ENCODE results near the gene ANKRD33. TPM values are rescaled to one million over a fixed set of nuclear protein-coding genes. Genes with fewer than 3 reads are reported as not detected.

The ANKRD33 gene
- total and polyA plus RNA-seq, 2 of the 8 experiments (the other 6 are each of a cell fraction or from before 2014, with no cell fraction given), result 0.41 to 0.53 TPM

GRCh38 chr12:51845482-51845881 is 42.4 kb upstream of the ANKRD33 start (continued):
- TF ChIP-seq, protein P1, sequence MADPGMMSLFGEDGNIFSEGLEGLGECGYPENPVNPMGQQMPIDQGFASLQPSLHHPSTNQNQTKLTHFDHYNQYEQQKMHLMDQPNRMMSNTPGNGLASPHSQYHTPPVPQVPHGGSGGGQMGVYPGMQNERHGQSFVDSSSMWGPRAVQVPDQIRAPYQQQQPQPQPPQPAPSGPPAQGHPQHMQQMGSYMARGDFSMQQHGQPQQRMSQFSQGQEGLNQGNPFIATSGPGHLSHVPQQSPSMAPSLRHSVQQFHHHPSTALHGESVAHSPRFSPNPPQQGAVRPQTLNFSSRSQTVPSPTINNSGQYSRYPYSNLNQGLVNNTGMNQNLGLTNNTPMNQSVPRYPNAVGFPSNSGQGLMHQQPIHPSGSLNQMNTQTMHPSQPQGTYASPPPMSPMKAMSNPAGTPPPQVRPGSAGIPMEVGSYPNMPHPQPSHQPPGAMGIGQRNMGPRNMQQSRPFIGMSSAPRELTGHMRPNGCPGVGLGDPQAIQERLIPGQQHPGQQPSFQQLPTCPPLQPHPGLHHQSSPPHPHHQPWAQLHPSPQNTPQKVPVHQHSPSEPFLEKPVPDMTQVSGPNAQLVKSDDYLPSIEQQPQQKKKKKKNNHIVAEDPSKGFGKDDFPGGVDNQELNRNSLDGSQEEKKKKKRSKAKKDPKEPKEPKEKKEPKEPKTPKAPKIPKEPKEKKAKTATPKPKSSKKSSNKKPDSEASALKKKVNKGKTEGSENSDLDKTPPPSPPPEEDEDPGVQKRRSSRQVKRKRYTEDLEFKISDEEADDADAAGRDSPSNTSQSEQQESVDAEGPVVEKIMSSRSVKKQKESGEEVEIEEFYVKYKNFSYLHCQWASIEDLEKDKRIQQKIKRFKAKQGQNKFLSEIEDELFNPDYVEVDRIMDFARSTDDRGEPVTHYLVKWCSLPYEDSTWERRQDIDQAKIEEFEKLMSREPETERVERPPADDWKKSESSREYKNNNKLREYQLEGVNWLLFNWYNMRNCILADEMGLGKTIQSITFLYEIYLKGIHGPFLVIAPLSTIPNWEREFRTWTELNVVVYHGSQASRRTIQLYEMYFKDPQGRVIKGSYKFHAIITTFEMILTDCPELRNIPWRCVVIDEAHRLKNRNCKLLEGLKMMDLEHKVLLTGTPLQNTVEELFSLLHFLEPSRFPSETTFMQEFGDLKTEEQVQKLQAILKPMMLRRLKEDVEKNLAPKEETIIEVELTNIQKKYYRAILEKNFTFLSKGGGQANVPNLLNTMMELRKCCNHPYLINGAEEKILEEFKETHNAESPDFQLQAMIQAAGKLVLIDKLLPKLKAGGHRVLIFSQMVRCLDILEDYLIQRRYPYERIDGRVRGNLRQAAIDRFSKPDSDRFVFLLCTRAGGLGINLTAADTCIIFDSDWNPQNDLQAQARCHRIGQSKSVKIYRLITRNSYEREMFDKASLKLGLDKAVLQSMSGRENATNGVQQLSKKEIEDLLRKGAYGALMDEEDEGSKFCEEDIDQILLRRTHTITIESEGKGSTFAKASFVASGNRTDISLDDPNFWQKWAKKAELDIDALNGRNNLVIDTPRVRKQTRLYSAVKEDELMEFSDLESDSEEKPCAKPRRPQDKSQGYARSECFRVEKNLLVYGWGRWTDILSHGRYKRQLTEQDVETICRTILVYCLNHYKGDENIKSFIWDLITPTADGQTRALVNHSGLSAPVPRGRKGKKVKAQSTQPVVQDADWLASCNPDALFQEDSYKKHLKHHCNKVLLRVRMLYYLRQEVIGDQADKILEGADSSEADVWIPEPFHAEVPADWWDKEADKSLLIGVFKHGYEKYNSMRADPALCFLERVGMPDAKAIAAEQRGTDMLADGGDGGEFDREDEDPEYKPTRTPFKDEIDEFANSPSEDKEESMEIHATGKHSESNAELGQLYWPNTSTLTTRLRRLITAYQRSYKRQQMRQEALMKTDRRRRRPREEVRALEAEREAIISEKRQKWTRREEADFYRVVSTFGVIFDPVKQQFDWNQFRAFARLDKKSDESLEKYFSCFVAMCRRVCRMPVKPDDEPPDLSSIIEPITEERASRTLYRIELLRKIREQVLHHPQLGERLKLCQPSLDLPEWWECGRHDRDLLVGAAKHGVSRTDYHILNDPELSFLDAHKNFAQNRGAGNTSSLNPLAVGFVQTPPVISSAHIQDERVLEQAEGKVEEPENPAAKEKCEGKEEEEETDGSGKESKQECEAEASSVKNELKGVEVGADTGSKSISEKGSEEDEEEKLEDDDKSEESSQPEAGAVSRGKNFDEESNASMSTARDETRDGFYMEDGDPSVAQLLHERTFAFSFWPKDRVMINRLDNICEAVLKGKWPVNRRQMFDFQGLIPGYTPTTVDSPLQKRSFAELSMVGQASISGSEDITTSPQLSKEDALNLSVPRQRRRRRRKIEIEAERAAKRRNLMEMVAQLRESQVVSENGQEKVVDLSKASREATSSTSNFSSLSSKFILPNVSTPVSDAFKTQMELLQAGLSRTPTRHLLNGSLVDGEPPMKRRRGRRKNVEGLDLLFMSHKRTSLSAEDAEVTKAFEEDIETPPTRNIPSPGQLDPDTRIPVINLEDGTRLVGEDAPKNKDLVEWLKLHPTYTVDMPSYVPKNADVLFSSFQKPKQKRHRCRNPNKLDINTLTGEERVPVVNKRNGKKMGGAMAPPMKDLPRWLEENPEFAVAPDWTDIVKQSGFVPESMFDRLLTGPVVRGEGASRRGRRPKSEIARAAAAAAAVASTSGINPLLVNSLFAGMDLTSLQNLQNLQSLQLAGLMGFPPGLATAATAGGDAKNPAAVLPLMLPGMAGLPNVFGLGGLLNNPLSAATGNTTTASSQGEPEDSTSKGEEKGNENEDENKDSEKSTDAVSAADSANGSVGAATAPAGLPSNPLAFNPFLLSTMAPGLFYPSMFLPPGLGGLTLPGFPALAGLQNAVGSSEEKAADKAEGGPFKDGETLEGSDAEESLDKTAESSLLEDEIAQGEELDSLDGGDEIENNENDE (IDR thresholded peaks at IDR 0.05; ENCODE audit: insufficient replicate concordance, low read length), result no peak
- no peak for TF ChIP-seq CTCF (IDR thresholded peaks at IDR 0.05; ENCODE audit: control extremely low read depth in 1 of 3, insufficient read depth in 1 of 3, low read depth in 1 of 3, low read length in 3 of 3)
- no peak for TF ChIP-seq CTBP2 (IDR thresholded peaks at IDR 0.05; ENCODE audit: borderline replicate concordance, insufficient read depth, insufficient read length, low read length)
- TF ChIP-seq SP2 (IDR thresholded peaks at IDR 0.05; ENCODE audit: low read length), result no peak
- TF ChIP-seq POLR2A (IDR thresholded peaks at IDR 0.05; ENCODE audit: control extremely low read depth in 1 of 2, low read depth in 2 of 2, low read length in 2 of 2), result no peak
- TF ChIP-seq, protein P2, sequence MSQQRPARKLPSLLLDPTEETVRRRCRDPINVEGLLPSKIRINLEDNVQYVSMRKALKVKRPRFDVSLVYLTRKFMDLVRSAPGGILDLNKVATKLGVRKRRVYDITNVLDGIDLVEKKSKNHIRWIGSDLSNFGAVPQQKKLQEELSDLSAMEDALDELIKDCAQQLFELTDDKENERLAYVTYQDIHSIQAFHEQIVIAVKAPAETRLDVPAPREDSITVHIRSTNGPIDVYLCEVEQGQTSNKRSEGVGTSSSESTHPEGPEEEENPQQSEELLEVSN (IDR thresholded peaks at IDR 0.05), result no peak
- TF ChIP-seq MAFK (IDR thresholded peaks at IDR 0.05; ENCODE audit: low read depth, low read length), result no peak
- no peak for TF ChIP-seq SAP30 (IDR thresholded peaks at IDR 0.05; ENCODE audit: insufficient read depth, insufficient replicate concordance, low read length)

Data from H1 (cell line).